ENCODE data around the gene RAD51B. TPM values are rescaled to one million over a fixed set of nuclear protein-coding genes. Genes with fewer than 3 reads are reported as not detected.

RAD51B gene
- total RNA-seq, 6 donors from 2014 or later = 10.6 to 63.9 (median 18.4) TPM

- Histone ChIP-seq H3K27ac (peak overlapping the region in 3 of 4 donors; percentile 22 to 68 (median 33)), H3K36me3 (no peaks in the 10 kb centered on the region), H3K27me3 (no peaks in the 10 kb centered on the region), H3K4me3 (no peak overlapping the region), H3K9me3 (no peaks in the 10 kb centered on the region), H3K4me1 (peaks cover 35 to 48% (median 40%) of the 10 kb centered on the region in 4 donors)
- ATAC-seq (ENCODE audit: low FRiP score in 2 of 2) (no peak), DNase-seq (no peak)
- no peak for TF ChIP-seq EP300 (IDR thresholded peaks at IDR 0.05)
- no peak for TF ChIP-seq POLR2AphosphoS5 (IDR thresholded peaks at IDR 0.05)
- no peak for TF ChIP-seq POLR2A (IDR thresholded peaks at IDR 0.05)
- TF ChIP-seq, protein P1, sequence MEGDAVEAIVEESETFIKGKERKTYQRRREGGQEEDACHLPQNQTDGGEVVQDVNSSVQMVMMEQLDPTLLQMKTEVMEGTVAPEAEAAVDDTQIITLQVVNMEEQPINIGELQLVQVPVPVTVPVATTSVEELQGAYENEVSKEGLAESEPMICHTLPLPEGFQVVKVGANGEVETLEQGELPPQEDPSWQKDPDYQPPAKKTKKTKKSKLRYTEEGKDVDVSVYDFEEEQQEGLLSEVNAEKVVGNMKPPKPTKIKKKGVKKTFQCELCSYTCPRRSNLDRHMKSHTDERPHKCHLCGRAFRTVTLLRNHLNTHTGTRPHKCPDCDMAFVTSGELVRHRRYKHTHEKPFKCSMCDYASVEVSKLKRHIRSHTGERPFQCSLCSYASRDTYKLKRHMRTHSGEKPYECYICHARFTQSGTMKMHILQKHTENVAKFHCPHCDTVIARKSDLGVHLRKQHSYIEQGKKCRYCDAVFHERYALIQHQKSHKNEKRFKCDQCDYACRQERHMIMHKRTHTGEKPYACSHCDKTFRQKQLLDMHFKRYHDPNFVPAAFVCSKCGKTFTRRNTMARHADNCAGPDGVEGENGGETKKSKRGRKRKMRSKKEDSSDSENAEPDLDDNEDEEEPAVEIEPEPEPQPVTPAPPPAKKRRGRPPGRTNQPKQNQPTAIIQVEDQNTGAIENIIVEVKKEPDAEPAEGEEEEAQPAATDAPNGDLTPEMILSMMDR (IDR thresholded peaks at IDR 0.05) = no peak
- 89 to 91% methylated on average over 5 of the region's 5 CpGs for WGBS, 2 donors
Measured at GRCh38 chr14:68634874-68635595, 815.5 kb downstream of the RAD51B start.

DNA sequence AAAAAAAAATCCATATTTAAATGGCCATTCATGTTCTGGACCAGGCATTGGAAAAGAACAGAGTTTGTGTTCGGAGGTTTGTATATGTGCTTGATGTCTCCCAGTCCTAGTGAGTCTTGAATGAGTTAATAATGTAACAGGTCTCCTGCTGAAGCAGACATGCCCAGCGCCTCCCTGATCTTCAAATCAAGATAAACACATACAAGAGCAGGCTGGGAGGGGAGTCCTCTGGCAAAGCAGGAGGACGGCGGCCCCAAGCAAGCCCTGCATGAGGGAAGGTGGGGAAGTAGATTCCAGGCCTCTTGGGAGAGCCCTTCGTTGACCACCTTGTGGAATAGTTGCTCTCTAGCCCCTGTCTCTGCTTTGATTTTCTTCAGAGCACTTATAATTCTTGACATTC is 817.0 kb downstream of the RAD51B start:
- Histone ChIP-seq H3K27ac (peak overlapping the region; percentile 41 to 80 (median 70)), H3K4me1 (peaks cover 35 to 42% (median 36%) of the 10 kb centered on the region in 4 donors), H3K4me3 (no peak overlapping the region), H3K27me3 (no peaks in the 10 kb centered on the region), H3K36me3 (no peaks in the 10 kb centered on the region), H3K9me3 (peaks cover 0 to 7% (median 0%) of the 10 kb centered on the region in 4 donors)
- 64 to 74% methylated on average over 5 of the region's 5 CpGs for WGBS, 2 donors
- no peak for TF ChIP-seq POLR2A (IDR thresholded peaks at IDR 0.05)
- TF ChIP-seq POLR2AphosphoS5 (IDR thresholded peaks at IDR 0.05) = no peak
- no peak for TF ChIP-seq EP300 (IDR thresholded peaks at IDR 0.05)
- TF ChIP-seq, protein P1 (IDR thresholded peaks at IDR 0.05) = no peak
- no peak for ATAC-seq (ENCODE audit: low FRiP score in 2 of 2)
- DNase-seq = no peak

- Histone ChIP-seq H3K4me3 (no peak overlapping the region), H3K27ac (peak overlapping the region; percentile 53 to 80 (median 70)), H3K36me3 (no peaks in the 10 kb centered on the region), H3K4me1 (peaks cover 35 to 38% (median 36%) of the 10 kb centered on the region in 4 donors), H3K9me3 (peaks cover 0 to 7% (median 0%) of the 10 kb centered on the region in 4 donors), H3K27me3 (no peaks in the 10 kb centered on the region)
- DNase-seq (no peak), ATAC-seq (ENCODE audit: low FRiP score in 2 of 2) (peak; percentile 41 to 57)
- 66 to 69% methylated on average over 11 to 13 of the region's 13 CpGs for WGBS, 2 donors
- TF ChIP-seq EP300 (IDR thresholded peaks at IDR 0.05) (no peak), POLR2AphosphoS5 (IDR thresholded peaks at IDR 0.05) (peak; percentile 39 to 49), POLR2A (IDR thresholded peaks at IDR 0.05) (peak in 1 of 4 donors; percentile 49)
- TF ChIP-seq, protein P1 (IDR thresholded peaks at IDR 0.05) = no peak
Measured at GRCh38 chr14:68637106-68638021, 817.8 kb downstream of the RAD51B start.

DNA sequence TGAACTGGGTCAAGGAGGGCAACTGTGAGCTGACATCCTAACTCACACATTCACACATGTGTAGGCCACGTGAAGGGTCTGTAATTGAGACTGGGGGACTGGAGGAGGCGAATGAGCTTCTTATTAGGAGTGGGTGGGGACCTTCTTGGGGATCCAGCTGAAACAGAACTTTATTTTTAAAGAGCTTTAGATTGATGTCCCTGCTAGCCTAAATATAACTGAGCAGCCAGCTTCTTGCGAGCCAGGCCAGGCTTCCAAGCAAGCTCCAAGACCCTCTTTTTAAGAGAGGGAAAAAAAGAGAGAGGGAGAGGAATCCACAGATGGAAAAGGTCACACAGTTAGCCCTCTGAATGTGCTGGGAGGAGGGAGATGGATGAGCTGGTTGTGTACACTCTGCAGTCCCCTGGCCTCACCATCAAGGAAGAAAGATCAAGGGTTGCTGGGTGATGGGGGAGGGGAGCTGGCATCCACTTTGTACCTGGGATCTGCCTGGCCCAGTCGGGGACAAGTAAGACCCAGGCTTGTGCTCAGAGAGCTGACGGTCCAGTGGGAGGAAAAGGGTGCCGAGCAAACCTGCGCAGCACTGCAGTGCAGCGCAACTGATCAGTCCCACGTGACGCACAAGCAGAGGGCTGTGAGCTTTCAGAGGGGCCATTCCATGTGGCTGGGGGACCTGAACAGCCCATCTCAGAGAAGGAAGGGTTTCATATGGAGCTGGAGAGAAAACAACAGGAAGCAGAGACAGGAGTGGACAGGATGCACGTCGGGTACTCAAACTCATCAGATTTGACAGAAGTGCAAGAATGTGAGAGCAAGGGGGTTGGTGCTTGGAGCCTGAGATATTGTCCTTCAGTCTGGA is 818.8 kb downstream of the RAD51B start:
- Histone ChIP-seq H3K4me1 (peaks cover 31 to 33% (median 32%) of the 10 kb centered on the region in 4 donors), H3K9me3 (peaks cover 0 to 7% (median 0%) of the 10 kb centered on the region in 4 donors), H3K27ac (peak overlapping the region; percentile 53 to 80 (median 70)), H3K4me3 (no peak overlapping the region), H3K36me3 (no peaks in the 10 kb centered on the region), H3K27me3 (no peaks in the 10 kb centered on the region)
- 60 to 65% methylated on average over 12 of the region's 12 CpGs for WGBS, 2 donors
- TF ChIP-seq POLR2AphosphoS5 (IDR thresholded peaks at IDR 0.05) (no peak), EP300 (IDR thresholded peaks at IDR 0.05) (no peak), POLR2A (IDR thresholded peaks at IDR 0.05) (no peak)
- TF ChIP-seq, protein P1 (IDR thresholded peaks at IDR 0.05) = no peak
- DNase-seq (no peak), ATAC-seq (ENCODE audit: low FRiP score in 2 of 2) (no peak)

Data from upper lobe of left lung (tissue), 6 donors.